ENCODE results near the gene MSTO1.
A peak's percentile ranks its signal among the peaks of the same experiment; 100 is the strongest.
"Not testable (repeated sequence)": the region's sequence is repeated elsewhere in the genome, so short reads cannot be mapped to it uniquely, and the experiment has no call there.

MSTO1 gene

GRCh38 chr1:155609515-155610256 lies at the start of gene MSTO1:
TSS of gene MSTO1 (plus strand) at chr1:155610218. CDS start at chr1:155610249, 31 bp downstream.
- H3K27ac ChIP-seq (ENCODE audit: low read length) = peak within 1 kb of the TSS; percentile 49
- peak within 1 kb of the TSS; percentile 45 to 76 for H3K9ac ChIP-seq (ENCODE audit: low read length in 2 of 2)
- peaks cover 5 to 6% of the 10 kb centered on the region in 2 donors for H3K36me3 ChIP-seq (ENCODE audit: control insufficient read depth in 2 of 2, insufficient read depth in 2 of 2, low read length in 2 of 2)
- H3K9me3 ChIP-seq (ENCODE audit: control insufficient read depth in 2 of 2, low read length in 2 of 2) = no peaks in the 10 kb centered on the region
- H3K4me3 ChIP-seq (ENCODE audit: low read length in 2 of 2) = peak within 1 kb of the TSS; percentile 69 to 87
- H3K27me3 ChIP-seq (ENCODE audit: control insufficient read depth in 1 of 2, insufficient read depth in 2 of 2, low read length in 2 of 2) = no peaks in the 10 kb centered on the region
- no peaks in the 10 kb centered on the region for H3K4me1 ChIP-seq (ENCODE audit: control insufficient read depth, insufficient read depth, low read length)

- not testable (repeated sequence) for H3K4me1 ChIP-seq (ENCODE audit: control insufficient read depth, insufficient read depth, low read length); H3K27me3 ChIP-seq (ENCODE audit: control insufficient read depth in 1 of 2, insufficient read depth in 2 of 2, low read length in 2 of 2); H3K9me3 ChIP-seq (ENCODE audit: control insufficient read depth in 2 of 2, low read length in 2 of 2); H3K36me3 ChIP-seq (ENCODE audit: control insufficient read depth in 2 of 2, insufficient read depth in 2 of 2, low read length in 2 of 2)
- H3K9ac ChIP-seq (ENCODE audit: low read length in 2 of 2) = peak overlapping the region; percentile 80 to 94
- H3K27ac ChIP-seq (ENCODE audit: low read length) = peak overlapping the region; percentile 96
- peak overlapping the region; percentile 89 to 95 for H3K4me3 ChIP-seq (ENCODE audit: low read length in 2 of 2)
Observed at GRCh38 chr1:155561779-155562580, 48.0 kb upstream of the MSTO1 start.

- peak within 1 kb of the TSS; percentile 94 to 95 for H3K9ac ChIP-seq (ENCODE audit: low read length in 2 of 2)
- H3K4me3 ChIP-seq (ENCODE audit: low read length in 2 of 2) = peak within 1 kb of the TSS; percentile 89 to 95
- H3K9me3 ChIP-seq (ENCODE audit: control insufficient read depth in 2 of 2, low read length in 2 of 2) = no peaks in the 10 kb centered on the region
- peak within 1 kb of the TSS; percentile 96 for H3K27ac ChIP-seq (ENCODE audit: low read length)
- no peaks in the 10 kb centered on the region for H3K36me3 ChIP-seq (ENCODE audit: control insufficient read depth in 2 of 2, insufficient read depth in 2 of 2, low read length in 2 of 2)
- no peaks in the 10 kb centered on the region for H3K27me3 ChIP-seq (ENCODE audit: control insufficient read depth in 1 of 2, insufficient read depth in 2 of 2, low read length in 2 of 2)
- peaks cover 4% of the 10 kb centered on the region for H3K4me1 ChIP-seq (ENCODE audit: control insufficient read depth, insufficient read depth, low read length)
Observed at GRCh38 chr1:155562581-155563376, 47.2 kb upstream of the MSTO1 start, which contains the start of gene ASH1L. TSS of gene ASH1L (minus strand) at chr1:155562803. CDS start at chr1:155521519, 41,284 bp downstream.

GRCh38 chr1:155563377-155564022 lies 46.5 kb upstream of the MSTO1 start:
- not testable (repeated sequence) for H3K4me1 ChIP-seq (ENCODE audit: control insufficient read depth, insufficient read depth, low read length); H3K9me3 ChIP-seq (ENCODE audit: control insufficient read depth in 2 of 2, low read length in 2 of 2); H3K36me3 ChIP-seq (ENCODE audit: control insufficient read depth in 2 of 2, insufficient read depth in 2 of 2, low read length in 2 of 2); H3K27me3 ChIP-seq (ENCODE audit: control insufficient read depth in 1 of 2, insufficient read depth in 2 of 2, low read length in 2 of 2)
- Histone ChIP-seq H3K9ac (ENCODE audit: low read length in 2 of 2) (peak overlapping the region; percentile 81 to 95), H3K27ac (ENCODE audit: low read length) (peak overlapping the region; percentile 96), H3K4me3 (ENCODE audit: low read length in 2 of 2) (peak overlapping the region; percentile 74 to 95)

- no peaks in the 10 kb centered on the region for H3K27me3 ChIP-seq (ENCODE audit: control insufficient read depth in 1 of 2, insufficient read depth in 2 of 2, low read length in 2 of 2)
- no peaks in the 10 kb centered on the region for H3K4me1 ChIP-seq (ENCODE audit: control insufficient read depth, insufficient read depth, low read length)
- H3K36me3 ChIP-seq (ENCODE audit: control insufficient read depth in 2 of 2, insufficient read depth in 2 of 2, low read length in 2 of 2) = peaks cover 0 to 3% of the 10 kb centered on the region in 2 donors
- H3K27ac ChIP-seq (ENCODE audit: low read length) = no peak overlapping the region
- H3K9me3 ChIP-seq (ENCODE audit: control insufficient read depth in 2 of 2, low read length in 2 of 2) = no peaks in the 10 kb centered on the region
- no peak overlapping the region for H3K4me3 ChIP-seq (ENCODE audit: low read length in 2 of 2)
- no peak overlapping the region for H3K9ac ChIP-seq (ENCODE audit: low read length in 2 of 2)
Observed at GRCh38 chr1:155569988-155570592, 39.9 kb upstream of the MSTO1 start.

GRCh38 chr1:155570593-155570990 lies 39.4 kb upstream of the MSTO1 start:
- Histone ChIP-seq H3K9me3 (ENCODE audit: control insufficient read depth in 2 of 2, low read length in 2 of 2) (no peaks in the 10 kb centered on the region), H3K4me1 (ENCODE audit: control insufficient read depth, insufficient read depth, low read length) (no peaks in the 10 kb centered on the region), H3K9ac (ENCODE audit: low read length in 2 of 2) (no peak overlapping the region), H3K36me3 (ENCODE audit: control insufficient read depth in 2 of 2, insufficient read depth in 2 of 2, low read length in 2 of 2) (peaks cover 0 to 3% of the 10 kb centered on the region in 2 donors), H3K27ac (ENCODE audit: low read length) (no peak overlapping the region), H3K27me3 (ENCODE audit: control insufficient read depth in 1 of 2, insufficient read depth in 2 of 2, low read length in 2 of 2) (no peaks in the 10 kb centered on the region), H3K4me3 (ENCODE audit: low read length in 2 of 2) (no peak overlapping the region)

GRCh38 chr1:155574077-155574476 lies 35.9 kb upstream of the MSTO1 start:
- Histone ChIP-seq H3K4me3 (ENCODE audit: low read length in 2 of 2) (no peak overlapping the region), H3K9ac (ENCODE audit: low read length in 2 of 2) (no peak overlapping the region), H3K36me3 (ENCODE audit: control insufficient read depth in 2 of 2, insufficient read depth in 2 of 2, low read length in 2 of 2) (peaks cover 0 to 3% of the 10 kb centered on the region in 2 donors), H3K27ac (ENCODE audit: low read length) (no peak overlapping the region), H3K4me1 (ENCODE audit: control insufficient read depth, insufficient read depth, low read length) (no peaks in the 10 kb centered on the region), H3K27me3 (ENCODE audit: control insufficient read depth in 1 of 2, insufficient read depth in 2 of 2, low read length in 2 of 2) (no peaks in the 10 kb centered on the region), H3K9me3 (ENCODE audit: control insufficient read depth in 2 of 2, low read length in 2 of 2) (no peaks in the 10 kb centered on the region)

GRCh38 chr1:155575608-155576007 lies 34.4 kb upstream of the MSTO1 start:
- not testable (repeated sequence) for H3K4me3 ChIP-seq (ENCODE audit: low read length in 2 of 2); H3K36me3 ChIP-seq (ENCODE audit: control insufficient read depth in 2 of 2, insufficient read depth in 2 of 2, low read length in 2 of 2); H3K9me3 ChIP-seq (ENCODE audit: control insufficient read depth in 2 of 2, low read length in 2 of 2); H3K27me3 ChIP-seq (ENCODE audit: control insufficient read depth in 1 of 2, insufficient read depth in 2 of 2, low read length in 2 of 2); H3K4me1 ChIP-seq (ENCODE audit: control insufficient read depth, insufficient read depth, low read length); H3K9ac ChIP-seq (ENCODE audit: low read length in 2 of 2); H3K27ac ChIP-seq (ENCODE audit: low read length)

- H3K27me3 ChIP-seq (ENCODE audit: control insufficient read depth in 1 of 2, insufficient read depth in 2 of 2, low read length in 2 of 2); H3K4me3 ChIP-seq (ENCODE audit: low read length in 2 of 2); H3K36me3 ChIP-seq (ENCODE audit: control insufficient read depth in 2 of 2, insufficient read depth in 2 of 2, low read length in 2 of 2); H3K4me1 ChIP-seq (ENCODE audit: control insufficient read depth, insufficient read depth, low read length); H3K27ac ChIP-seq (ENCODE audit: low read length); H3K9ac ChIP-seq (ENCODE audit: low read length in 2 of 2); H3K9me3 ChIP-seq (ENCODE audit: control insufficient read depth in 2 of 2, low read length in 2 of 2): not testable (repeated sequence)
Observed at GRCh38 chr1:155583846-155584245, 26.2 kb upstream of the MSTO1 start.

- not testable (repeated sequence) for H3K9ac ChIP-seq (ENCODE audit: low read length in 2 of 2); H3K27ac ChIP-seq (ENCODE audit: low read length); H3K4me3 ChIP-seq (ENCODE audit: low read length in 2 of 2); H3K9me3 ChIP-seq (ENCODE audit: control insufficient read depth in 2 of 2, low read length in 2 of 2); H3K27me3 ChIP-seq (ENCODE audit: control insufficient read depth in 1 of 2, insufficient read depth in 2 of 2, low read length in 2 of 2); H3K4me1 ChIP-seq (ENCODE audit: control insufficient read depth, insufficient read depth, low read length); H3K36me3 ChIP-seq (ENCODE audit: control insufficient read depth in 2 of 2, insufficient read depth in 2 of 2, low read length in 2 of 2)
Observed at GRCh38 chr1:155589282-155589681, 20.7 kb upstream of the MSTO1 start.

Data from stomach smooth muscle (tissue), 2 donors.